GM23338 (cell line): ENCODE results near the gene TNF.

Experiments used
- CREB1 ChIP-seq: fragments of 250-450 bp; sonication (Bioruptor Pico); IDR thresholded peaks from 2 replicates; pipeline ENCODE4 v1.5.0; 2020; ENCODE audit warnings: low read depth, mild to moderate bottlenecking, moderate library complexity
- CTCF ChIP-seq, 2 experiments: fragments of 200-600 bp in 1 of 2; sonication (generic) in 1 of 2; conservative IDR thresholded peaks; 2 replicates each; pipeline versions ENCODE4 v1.5.1 to v1.6.1; 2016 to 2017; ENCODE audit warnings: antibody characterized with exemption in 2 of 2, low read depth in 2 of 2, mild to moderate bottlenecking in 2 of 2, moderate library complexity in 1 of 2
- EZH2 ChIP-seq: fragments of 200-600 bp; sonication (generic); IDR thresholded peaks from one replicate; pipeline ENCODE4 v1.8.0; 2017; ENCODE audit warnings: antibody characterized with exemption, mild to moderate bottlenecking, low read depth; ENCODE audit not compliant: unreplicated experiment
- EZH2phosphoT487 ChIP-seq: fragments of 200-600 bp; sonication (generic); IDR thresholded peaks from one replicate; pipeline ENCODE4 v1.8.1; 2018; ENCODE audit warnings: antibody characterized with exemption; ENCODE audit not compliant: unreplicated experiment
- POLR2AphosphoS5 ChIP-seq: IDR thresholded peaks from 2 replicates; pipeline ENCODE4 v1.6.1; 2016; ENCODE audit warnings: antibody characterized with exemption, low read depth
- REST ChIP-seq: IDR thresholded peaks from one replicate; pipeline ENCODE4 v1.6.1; 2018; ENCODE audit warnings: antibody characterized with exemption; ENCODE audit not compliant: unreplicated experiment
- ZNF114 ChIP-seq: fragments of 250-450 bp; sonication (Bioruptor Pico); IDR thresholded peaks from 2 replicates; pipeline ENCODE4 v1.5.0; 2020; ENCODE audit warnings: mild to moderate bottlenecking, moderate library complexity
- ZNF331 ChIP-seq: fragments of 250-450 bp; sonication (Bioruptor Pico); IDR thresholded peaks from 2 replicates; pipeline ENCODE4 v1.5.0; 2020; ENCODE audit warnings: low read depth, mild to moderate bottlenecking, moderate library complexity
- ZNF462 ChIP-seq: fragments of 250-450 bp; sonication (Bioruptor Pico); IDR thresholded peaks from 2 replicates; pipeline ENCODE4 v1.5.0; 2020; ENCODE audit warnings: mild to moderate bottlenecking, moderate library complexity

GRCh38 chr6:31538805-31539400 is 36.5 kb upstream of the TNF start:
- TF ChIP-seq EZH2phosphoT487 (no peak), CTCF (conservative IDR thresholded peaks at IDR 0.05; ENCODE audit: low read depth in 2 of 2) (no peak), EZH2 (no peak), POLR2AphosphoS5 (no peak), REST (no peak), ZNF114 (CRISPR knock-in tag) (no peak), CREB1 (CRISPR knock-in tag) (no peak), ZNF331 (CRISPR knock-in tag) (no peak), ZNF462 (CRISPR knock-in tag) (no peak)
